NB4 (cell line): Measurements from ENCODE around the gene GSG1L2.

Experiments used
- DNase-seq: peaks from one replicate; pipeline ENCODE4 v3.0.0; 2010; ENCODE audit warnings: low read depth
- H3K4me3 ChIP-seq: one replicate; pipeline ENCODE4 v1.5.1; 2011; ENCODE audit warnings: mild to moderate bottlenecking, low read depth, low read length, moderate library complexity
- CTCF ChIP-seq: IDR thresholded peaks from one replicate; pipeline ENCODE4 v1.5.1; 2012; ENCODE audit warnings: low read depth, low read length
- MYC ChIP-seq: IDR thresholded peaks from 2 replicates; pipeline ENCODE4 v1.6.1; 2011; ENCODE audit warnings: low read depth, low read length
- POLR2A ChIP-seq: IDR thresholded peaks from 2 replicates; pipeline ENCODE4 v1.6.1; 2011; ENCODE audit warnings: mild to moderate bottlenecking; ENCODE audit not compliant: insufficient read length; ENCODE audit errors: extremely low read depth
- TF ChIP-seq, protein P1 (sequence below): IDR thresholded peaks from 2 replicates; pipeline ENCODE4 v1.6.1; 2011; ENCODE audit warnings: low read depth, low read length

GSG1L2 gene

DNA sequence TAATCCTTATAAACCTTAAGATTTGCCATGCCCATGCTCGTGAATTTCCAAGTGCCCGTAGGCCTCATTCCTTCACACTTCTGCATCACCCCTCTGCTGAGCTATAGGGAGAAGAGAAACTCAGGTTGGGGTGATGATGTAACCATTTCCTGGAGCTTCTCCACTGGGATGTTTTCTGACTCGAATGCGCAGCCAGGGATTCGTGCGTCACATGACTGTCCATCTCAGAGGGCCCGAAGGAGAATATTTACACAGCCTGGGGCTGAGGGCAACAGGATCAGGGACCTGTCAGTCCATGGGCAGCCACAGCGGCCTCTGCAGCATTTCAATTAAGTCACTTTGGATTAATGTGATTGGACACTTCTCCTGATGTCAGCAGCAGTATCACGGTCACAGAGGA, 8.7 kb downstream of the GSG1L2 start:
- H3K4me3 ChIP-seq: no peak overlapping the region
- no peak for TF ChIP-seq POLR2A
- no peak for TF ChIP-seq MYC
- TF ChIP-seq, protein P1, sequence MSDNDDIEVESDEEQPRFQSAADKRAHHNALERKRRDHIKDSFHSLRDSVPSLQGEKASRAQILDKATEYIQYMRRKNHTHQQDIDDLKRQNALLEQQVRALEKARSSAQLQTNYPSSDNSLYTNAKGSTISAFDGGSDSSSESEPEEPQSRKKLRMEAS: no peak
- TF ChIP-seq CTCF: no peak
- DNase-seq: no peak

DNA sequence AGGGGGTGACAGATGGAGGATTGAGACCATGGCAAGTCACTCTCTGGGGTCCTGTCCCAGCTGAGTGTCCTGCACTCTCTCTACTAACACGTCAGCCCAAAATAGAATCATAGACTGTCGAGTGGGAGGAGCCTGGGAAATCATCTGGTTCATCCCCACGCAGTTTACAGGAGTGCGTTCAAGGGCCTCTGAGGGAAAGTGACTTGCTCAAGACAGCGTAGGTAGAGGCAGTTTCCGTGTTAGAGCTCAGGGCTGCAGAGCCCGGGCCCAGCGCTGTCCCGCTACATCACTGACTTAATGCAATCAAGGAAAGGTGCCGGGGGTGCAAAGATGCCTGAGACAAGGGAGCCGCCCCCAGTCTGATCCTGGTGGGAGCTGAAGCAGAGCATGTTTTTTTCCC, 10.3 kb downstream of the GSG1L2 start:
- H3K4me3 ChIP-seq: no peak overlapping the region
- TF ChIP-seq CTCF (no peak), POLR2A (no peak), MYC (no peak)
- TF ChIP-seq, protein P1: no peak
- DNase-seq: no peak

DNA sequence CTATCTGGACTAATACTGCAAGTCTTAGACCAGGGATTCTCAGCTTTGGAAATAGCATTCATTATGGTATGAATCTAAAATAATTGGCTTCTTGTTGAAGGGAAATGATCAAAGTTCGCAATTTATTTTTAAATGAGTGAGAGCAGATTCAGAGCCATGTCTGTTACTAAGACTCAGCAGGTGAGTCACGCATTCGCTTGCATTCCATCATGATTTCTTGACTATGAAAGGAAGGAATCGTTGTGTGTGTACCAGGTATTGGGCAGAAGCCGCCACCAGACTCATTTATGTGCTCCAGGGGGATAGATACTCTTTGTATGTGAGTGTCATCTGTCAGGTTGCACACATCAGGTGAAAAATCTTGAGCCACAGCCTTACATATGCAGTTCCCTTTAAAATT, 10.8 kb downstream of the GSG1L2 start:
- no peak overlapping the region for H3K4me3 ChIP-seq
- TF ChIP-seq MYC (no peak), POLR2A (no peak), CTCF (no peak)
- TF ChIP-seq, protein P1: no peak
- no peak for DNase-seq

DNA sequence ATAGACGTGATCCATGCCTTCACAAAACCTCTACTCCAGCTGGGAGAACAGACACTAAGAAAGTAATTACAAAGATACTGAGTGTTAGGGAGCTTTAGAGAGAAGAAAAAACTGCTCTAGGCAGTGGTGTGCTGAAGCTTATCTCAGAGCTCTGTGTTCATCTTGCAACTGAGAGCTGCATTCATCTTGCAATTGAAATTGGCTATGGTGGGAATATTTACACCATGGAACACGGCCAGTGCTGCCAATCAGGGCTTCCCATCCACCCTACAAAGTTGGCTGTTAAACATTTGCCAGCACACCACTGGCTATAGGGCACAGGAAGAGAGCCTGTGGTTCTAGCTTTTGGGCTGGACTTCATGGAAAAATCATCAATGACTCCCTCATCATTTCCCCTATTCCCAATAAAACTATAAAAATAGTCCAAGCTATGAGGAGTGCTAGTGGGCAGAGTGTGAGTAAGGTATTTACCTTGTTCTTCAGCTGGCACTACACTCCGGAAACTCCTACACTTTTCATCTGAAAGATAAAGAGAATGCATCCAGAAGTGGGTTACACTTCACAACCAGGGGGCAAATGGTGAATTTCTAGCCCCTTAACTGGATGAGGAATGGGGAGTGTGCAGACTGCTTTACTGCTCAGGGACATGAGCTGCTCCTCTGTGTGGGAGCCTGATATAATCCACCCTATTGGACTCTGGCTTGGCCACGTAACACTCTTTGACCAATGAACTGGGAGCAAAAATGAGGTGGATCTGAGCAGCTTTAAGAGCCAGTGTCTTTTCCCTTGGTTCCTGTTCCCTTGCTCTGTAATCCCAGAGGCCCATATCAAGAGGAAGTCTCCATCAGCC, 11.6 kb downstream of the GSG1L2 start:
- TF ChIP-seq CTCF (no peak), MYC (no peak), POLR2A (no peak)
- TF ChIP-seq, protein P1: no peak
- H3K4me3 ChIP-seq: no peak overlapping the region
- no peak for DNase-seq

DNA sequence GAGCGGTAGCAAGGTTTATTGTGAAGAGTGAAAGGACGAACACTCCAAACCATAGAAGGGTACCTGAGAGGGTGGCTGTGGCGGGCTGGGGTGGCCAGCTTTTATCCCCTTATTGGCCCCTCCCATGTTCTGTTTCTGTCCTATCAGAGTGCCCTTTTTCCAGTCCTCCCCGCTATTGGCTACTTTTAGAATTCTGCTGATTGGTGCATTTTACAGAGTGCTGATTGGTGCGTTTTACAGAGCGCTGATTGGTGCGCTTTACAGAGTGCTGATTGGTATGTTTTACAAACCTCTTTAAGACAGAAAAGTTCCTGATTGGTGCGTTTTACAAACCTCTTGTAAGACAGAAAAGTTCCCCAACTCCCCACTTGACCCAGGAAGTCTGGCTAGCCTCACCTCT, 12.5 kb downstream of the GSG1L2 start:
- TF ChIP-seq MYC (no peak), CTCF (no peak)
- TF ChIP-seq, protein P1: no peak
- H3K4me3 ChIP-seq: no peak overlapping the region
- no peak for DNase-seq
